ENCODE measurements around the gene SEC11A.
"Not testable (repeated sequence)": the region's sequence is repeated elsewhere in the genome, so short reads cannot be mapped to it uniquely, and the experiment has no call there.

SEC11A gene

GRCh38 chr15:84653584-84653909, 62.4 kb downstream of the SEC11A start:
- H3K4me3 ChIP-seq: peak overlapping the region; percentile 57 to 85 (median 81)

DNA sequence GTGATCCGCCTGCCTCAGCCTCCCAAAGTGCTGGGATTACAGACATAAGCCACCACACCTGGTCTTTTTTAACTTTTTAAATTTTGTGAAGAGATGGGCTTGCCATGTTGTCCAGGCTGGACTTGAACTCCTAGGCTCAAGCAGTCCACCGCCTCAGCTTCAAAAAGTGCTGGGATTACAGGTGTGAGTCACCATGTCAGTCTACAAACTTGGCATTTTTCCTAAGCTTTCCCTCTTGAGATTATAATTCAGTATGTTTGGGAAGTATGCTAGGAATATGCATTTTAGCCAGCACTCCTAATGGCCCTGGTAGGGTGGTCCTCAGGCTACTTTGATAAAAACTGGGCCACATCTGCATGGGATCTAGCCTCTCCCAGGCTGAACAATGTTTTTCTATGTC, 66.2 kb downstream of the SEC11A start:
- H3K4me3 ChIP-seq: no peak overlapping the region
- H3K27ac ChIP-seq: peak overlapping the region in 2 of 21 experiments; percentile 28 to 49

More at GRCh38 chr15:84653584-84653909, 62.4 kb downstream of the SEC11A start:
- H3K27ac ChIP-seq: peak overlapping the region; percentile 31 to 93 (median 86)

DNA sequence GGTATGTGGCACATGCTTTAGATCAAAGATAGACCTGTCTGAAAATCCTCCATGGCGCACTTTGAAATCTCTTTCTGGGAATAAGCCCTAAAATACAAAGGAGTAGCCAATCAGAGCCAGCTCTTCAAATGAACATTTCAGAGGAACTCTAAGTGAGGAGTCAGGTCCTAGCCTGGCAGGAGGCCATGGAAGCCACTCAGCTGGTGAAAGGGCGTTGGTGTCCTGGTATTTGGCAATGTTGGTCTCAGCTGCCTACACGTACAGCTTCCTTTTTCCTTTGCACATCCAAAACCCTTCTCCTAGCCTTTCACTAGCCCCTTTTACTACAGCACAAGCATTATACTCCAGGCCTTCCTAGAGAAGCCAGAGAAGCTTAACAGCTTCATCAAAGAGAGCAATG, 67.4 kb downstream of the SEC11A start:
- Histone ChIP-seq H3K27ac (no peak overlapping the region), H3K4me3 (no peak overlapping the region)

DNA sequence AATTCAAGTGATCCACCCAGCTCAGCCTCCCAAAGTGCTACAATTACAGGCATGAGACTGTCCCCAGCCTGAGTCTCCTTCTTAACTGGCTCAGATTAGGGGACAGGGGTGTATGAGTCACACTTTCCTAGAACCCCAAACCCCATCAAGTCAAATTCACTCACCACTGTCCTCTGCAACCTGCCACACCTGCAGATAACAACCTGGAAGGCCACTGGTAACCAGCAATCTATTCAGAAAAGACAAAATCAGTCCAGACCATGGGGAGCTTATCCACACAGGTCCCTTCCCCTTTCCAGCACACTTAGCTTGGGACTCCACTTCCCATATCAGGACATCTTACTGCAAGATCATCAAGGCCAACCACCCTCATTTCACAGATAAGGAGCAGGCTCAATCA, 68.2 kb downstream of the SEC11A start:
- H3K4me3 ChIP-seq: no peak overlapping the region
- H3K27ac ChIP-seq: no peak overlapping the region

DNA sequence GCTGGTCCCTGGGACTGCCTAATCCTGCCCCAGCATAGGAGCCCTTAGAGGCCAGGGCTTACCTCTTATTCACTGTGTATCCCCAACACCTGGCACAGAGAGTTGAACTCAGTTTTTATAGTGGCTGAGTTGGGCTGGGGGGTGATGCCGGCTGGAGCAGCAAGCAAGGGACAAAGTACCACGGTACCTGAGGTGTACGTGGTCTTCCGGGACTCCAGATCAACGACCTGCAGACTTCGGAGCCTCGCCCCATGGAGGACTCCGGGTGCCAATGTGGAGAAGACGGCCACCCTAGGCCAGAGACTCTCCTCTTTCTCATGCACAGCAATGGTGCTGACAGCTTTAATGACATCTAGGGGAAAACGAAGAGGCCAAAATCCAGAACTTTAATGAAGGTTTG, 69.9 kb downstream of the SEC11A start:
- no peak overlapping the region for H3K27ac ChIP-seq
- H3K4me3 ChIP-seq: no peak overlapping the region

- Histone ChIP-seq H3K4me3 (no peak overlapping the region), H3K27ac (no peak overlapping the region)
Observed at GRCh38 chr15:84645496-84645895, 70.4 kb downstream of the SEC11A start.

GRCh38 chr15:84643838-84644237, 72.1 kb downstream of the SEC11A start:
- Histone ChIP-seq H3K4me3 (no peak overlapping the region), H3K27ac (no peak overlapping the region)

- not testable (repeated sequence) for H3K27ac ChIP-seq, H3K4me3 ChIP-seq
Observed at GRCh38 chr15:84642640-84643039, 73.3 kb downstream of the SEC11A start.

DNA sequence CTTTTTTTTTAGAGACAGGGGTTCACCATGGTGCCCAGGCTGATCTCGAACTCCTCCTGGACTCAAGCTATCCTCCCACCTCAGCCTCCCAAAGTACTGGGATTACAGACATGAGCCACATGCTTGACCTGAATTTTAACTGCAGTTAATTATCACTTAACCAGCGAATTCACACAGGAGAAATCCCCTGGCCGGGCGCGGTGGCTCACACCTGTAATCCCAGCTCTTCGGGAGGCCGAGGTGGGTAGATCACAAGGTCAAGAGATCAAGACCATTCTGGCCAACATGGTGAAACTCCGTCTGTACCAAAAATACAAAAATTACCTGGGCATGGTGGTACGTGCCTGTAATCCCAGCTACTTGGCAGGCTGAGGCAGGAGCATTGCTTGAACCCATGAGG, 74.1 kb downstream of the SEC11A start:
- H3K4me3 ChIP-seq, H3K27ac ChIP-seq: not testable (repeated sequence)

DNA sequence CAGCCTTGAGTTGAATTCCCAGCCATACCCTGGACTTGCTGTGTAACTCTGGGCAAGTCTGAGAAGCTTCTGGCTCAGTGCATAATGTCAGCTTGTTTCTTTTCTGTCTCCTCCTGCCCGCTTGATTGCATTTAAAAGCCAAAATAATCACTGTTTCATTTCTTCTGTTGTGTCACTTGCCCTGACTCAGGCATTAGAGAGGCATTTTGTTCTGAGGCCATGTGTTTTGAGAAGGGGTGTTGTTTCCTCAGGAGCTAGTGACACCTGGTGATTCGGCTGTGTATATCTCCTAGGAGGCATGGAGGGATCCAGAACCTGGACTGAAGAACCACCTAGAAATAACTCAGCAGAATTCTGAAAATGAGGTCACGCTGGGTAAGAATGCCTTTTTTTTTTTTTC, 77.8 kb downstream of the SEC11A start:
- Histone ChIP-seq H3K4me3 (no peak overlapping the region), H3K27ac (peak overlapping the region in 1 of 21 experiments; percentile 29)

- Histone ChIP-seq H3K4me3 (peak overlapping the region; percentile 53 to 71 (median 58)), H3K27ac (peak overlapping the region; percentile 64 to 94 (median 88))
Observed at GRCh38 chr15:84634228-84634837, 81.6 kb downstream of the SEC11A start.

DNA sequence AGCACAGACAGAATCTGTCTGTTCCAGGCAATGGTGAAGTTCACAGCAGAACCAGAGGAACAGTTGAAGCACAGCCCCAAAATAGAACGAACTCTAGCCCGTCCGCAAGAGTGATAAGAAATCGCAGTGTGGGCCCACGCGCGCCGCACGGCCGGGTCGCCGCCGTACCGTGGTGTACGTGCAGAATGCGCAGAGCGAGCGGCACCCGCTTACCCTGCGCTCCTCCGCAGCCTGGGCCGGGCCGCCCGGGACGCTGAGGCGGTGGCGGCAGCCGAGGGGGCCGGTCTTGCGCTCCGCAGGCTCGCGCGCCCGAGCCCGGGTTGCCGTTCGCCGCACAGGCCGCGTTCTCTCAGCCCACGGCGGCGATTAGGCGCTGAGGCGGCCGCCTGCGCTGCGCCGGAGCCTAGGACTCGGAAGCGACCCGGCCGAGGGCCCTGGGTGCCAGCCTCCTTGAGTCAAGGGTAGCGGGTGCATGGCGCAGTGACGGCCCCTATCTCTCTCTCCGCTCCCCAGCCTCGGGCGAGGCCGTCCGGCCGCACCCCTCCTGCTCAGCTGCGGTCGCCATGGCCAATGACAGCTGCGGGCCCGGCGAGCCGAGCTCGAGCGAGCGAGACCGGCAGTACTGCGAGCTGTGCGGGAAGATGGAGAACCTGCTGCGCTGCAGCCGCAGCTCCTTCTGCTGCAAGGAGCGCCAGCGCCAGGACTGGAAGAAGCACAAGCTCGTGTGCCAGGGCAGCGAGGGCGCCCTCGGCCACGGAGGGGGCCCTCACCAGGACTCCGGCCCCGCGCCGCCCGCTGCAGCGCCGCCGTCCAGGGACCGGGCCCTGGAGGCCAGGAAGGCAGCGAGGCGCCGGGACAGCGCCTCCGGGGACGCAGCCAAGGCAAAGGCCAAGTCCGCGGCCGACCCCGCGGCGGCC, 82.4 kb downstream of the SEC11A start:
- H3K4me3 ChIP-seq: peak overlapping the region; percentile 53 to 71 (median 58)
- peak overlapping the region; percentile 64 to 94 (median 88) for H3K27ac ChIP-seq

DNA sequence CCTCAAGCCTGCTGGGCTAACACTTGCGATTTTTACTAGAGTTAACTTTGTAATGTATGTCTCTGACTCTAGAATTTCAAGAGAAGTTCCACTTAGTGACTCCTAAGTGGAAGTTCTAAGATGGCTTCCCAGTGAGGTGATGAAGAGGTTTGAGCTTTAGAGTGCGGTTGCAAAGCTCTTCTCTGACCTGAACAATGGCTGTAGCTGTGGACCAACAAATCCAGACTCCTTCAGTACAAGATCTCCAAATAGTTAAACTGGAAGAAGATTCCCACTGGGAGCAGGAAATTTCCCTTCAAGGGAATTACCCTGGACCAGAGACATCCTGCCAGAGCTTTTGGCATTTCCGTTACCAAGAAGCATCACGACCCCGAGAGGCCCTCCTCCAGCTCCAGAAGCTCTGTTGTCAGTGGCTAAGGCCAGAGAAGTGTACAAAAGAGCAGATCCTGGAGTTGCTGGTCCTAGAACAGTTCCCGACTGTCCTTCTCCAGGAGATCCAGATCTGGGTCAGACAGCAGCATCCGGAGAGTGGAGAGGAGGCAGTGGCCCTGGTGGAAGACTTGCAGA, 84.2 kb downstream of the SEC11A start:
- peak overlapping the region; percentile 49 to 80 (median 60) for H3K4me3 ChIP-seq
- H3K27ac ChIP-seq: peak overlapping the region in 20 of 21 experiments; percentile 56 to 94 (median 84)

DNA sequence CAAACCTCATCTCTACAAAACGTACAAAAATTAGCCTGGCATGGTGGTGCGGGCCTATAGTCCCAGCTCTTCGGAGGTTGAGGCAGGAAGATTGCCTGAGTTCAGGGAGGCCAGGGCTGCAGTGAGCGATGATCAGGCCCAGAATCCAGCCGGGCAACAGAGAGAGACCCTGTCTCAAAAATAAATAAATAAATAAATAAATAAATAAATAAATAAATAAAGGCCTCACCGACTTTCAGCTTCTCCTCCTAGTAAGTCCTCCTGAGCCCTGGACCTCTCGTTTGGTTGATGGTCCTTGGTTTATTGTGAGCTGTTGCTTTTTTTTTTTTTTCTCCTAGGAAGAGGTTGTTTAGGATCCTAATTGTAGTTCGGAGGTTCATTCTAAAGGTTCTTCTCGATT, 86.9 kb downstream of the SEC11A start:
- Histone ChIP-seq H3K27ac (no peak overlapping the region), H3K4me3 (no peak overlapping the region)

DNA sequence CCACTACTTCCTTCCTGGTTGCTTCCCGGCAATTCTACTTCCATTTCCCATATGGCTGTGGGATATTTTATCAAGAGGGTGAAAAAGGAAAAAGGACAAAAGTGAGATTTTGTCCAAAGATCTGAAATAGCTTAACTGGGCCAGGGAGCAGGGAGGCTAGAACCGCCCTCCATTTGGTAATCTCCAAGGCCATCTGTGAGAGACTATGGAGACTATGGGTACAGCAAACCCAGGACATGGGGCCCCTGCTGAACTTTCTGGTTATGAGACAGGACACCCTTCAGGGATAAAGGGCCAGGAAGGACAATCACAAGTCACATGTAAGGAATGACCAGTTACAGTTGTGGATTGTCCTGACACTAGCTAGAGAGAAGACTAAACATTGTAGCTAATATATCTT, 90.8 kb downstream of the SEC11A start:
- no peak overlapping the region for H3K4me3 ChIP-seq
- no peak overlapping the region for H3K27ac ChIP-seq

DNA sequence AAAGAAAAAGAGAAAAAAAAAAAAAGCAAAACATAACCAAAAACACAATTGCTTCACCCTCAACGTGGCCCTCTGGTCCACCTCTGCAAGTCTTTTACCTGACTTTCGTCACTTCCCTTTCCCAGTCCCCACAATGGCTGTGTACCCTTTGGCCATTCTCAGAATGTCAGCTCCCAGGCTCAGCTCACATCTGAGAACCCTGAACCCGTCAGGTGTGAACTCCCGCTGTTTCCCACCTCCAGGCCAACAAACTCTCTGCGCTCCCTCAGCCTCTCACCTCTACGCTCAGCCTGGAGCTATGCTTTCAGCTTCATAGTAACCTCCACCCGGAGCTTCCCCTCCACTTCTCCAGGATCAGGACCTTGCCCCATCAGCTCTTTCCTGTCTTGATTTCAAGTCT, 91.6 kb downstream of the SEC11A start:
- no peak overlapping the region for H3K27ac ChIP-seq
- no peak overlapping the region for H3K4me3 ChIP-seq

DNA sequence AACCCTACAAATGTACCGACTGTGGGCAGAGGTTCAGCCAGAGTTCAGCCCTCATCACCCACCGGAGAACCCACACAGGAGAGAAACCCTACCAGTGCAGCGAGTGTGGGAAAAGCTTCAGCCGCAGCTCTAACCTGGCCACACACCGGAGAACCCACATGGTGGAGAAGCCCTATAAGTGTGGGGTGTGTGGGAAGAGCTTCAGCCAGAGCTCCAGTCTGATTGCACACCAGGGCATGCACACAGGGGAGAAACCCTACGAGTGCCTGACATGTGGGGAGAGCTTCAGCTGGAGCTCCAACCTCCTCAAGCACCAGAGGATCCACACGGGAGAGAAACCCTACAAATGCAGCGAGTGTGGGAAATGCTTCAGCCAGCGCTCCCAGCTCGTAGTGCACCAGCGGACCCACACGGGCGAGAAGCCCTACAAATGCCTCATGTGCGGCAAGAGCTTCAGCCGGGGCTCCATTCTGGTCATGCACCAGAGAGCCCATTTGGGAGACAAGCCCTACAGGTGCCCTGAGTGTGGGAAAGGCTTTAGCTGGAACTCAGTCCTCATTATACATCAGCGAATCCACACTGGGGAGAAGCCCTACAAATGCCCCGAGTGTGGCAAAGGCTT, 94.5 kb downstream of the SEC11A start:
- Histone ChIP-seq H3K27ac (no peak overlapping the region), H3K4me3 (no peak overlapping the region)

DNA sequence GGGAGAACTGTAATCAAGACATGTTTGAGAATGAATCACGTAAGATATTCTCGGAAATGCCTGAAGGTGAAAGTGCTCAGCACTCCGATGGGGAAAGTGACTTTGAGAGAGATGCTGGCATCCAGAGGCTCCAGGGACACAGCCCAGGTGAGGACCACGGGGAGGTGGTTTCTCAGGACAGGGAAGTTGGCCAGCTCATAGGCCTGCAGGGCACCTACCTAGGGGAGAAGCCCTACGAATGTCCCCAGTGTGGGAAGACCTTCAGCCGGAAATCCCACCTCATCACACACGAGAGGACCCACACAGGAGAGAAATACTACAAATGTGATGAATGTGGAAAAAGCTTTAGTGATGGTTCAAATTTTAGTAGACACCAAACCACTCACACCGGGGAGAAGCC, 95.3 kb downstream of the SEC11A start:
- no peak overlapping the region for H3K4me3 ChIP-seq
- H3K27ac ChIP-seq: no peak overlapping the region
